ENCODE measurements around the gene PHAX. TPM values are rescaled to one million over a fixed set of nuclear protein-coding genes. Genes with fewer than 3 reads are reported as not detected.
"Not testable (repeated sequence)": the region's sequence is repeated elsewhere in the genome, so short reads cannot be mapped to it uniquely, and the experiment has no call there.

The PHAX gene
- total and polyA plus RNA-seq, 2 donors (not counting 1 experiment from before 2014, with no cell fraction given), result 54.5 to 103 TPM

GRCh38 chr5:126615286-126615685 is 14.5 kb downstream of the PHAX start:
- H3K27ac ChIP-seq (ENCODE audit: insufficient read depth, low read length), result no peak overlapping the region
- H3K9ac ChIP-seq (ENCODE audit: insufficient read depth, low read length), result no peak overlapping the region
- H3K4me2 ChIP-seq (ENCODE audit: extremely low read depth, insufficient read depth, low read length), result no peak overlapping the region
- H3K79me2 ChIP-seq (ENCODE audit: control insufficient read depth, insufficient read depth, low read length), result peaks cover 26% of the 10 kb centered on the region
- H3K4me1 ChIP-seq (ENCODE audit: control insufficient read depth, extremely low read depth, insufficient read depth, low read length), result no peaks in the 10 kb centered on the region
- H2AFZ ChIP-seq (ENCODE audit: low read length), result no peak overlapping the region
- H3K27me3 ChIP-seq (ENCODE audit: control insufficient read depth, insufficient read depth, low read length), result no peaks in the 10 kb centered on the region
- no peaks in the 10 kb centered on the region for H3K9me3 ChIP-seq (ENCODE audit: control insufficient read depth, insufficient read depth, low read depth, low read length)
- H3K4me3 ChIP-seq (replicated peaks in 1 of 4; ENCODE audit: control extremely low read depth in 1 of 4, insufficient read depth in 1 of 4, low read depth in 3 of 4, low read length in 4 of 4), result no peak overlapping the region
- H4K20me1 ChIP-seq (ENCODE audit: control insufficient read depth, extremely low read depth, insufficient read depth, low read length), result no peaks in the 10 kb centered on the region
- no peak for DNase-seq (ENCODE audit: low read depth in 2 of 2)
- peaks cover 9% of the 10 kb centered on the region for H3K36me3 ChIP-seq (ENCODE audit: control insufficient read depth, insufficient read depth, low read length)
- no peak for TF ChIP-seq CTCF (conservative IDR thresholded peaks at IDR 0.05 in 1 of 2, IDR thresholded peaks at IDR 0.05 in 1 of 2; ENCODE audit: low read depth in 1 of 2, low read length in 2 of 2)

GRCh38 chr5:126617603-126618002 is 16.9 kb downstream of the PHAX start:
- H3K4me2 ChIP-seq (ENCODE audit: extremely low read depth, insufficient read depth, low read length); H3K27me3 ChIP-seq (ENCODE audit: control insufficient read depth, insufficient read depth, low read length); H3K36me3 ChIP-seq (ENCODE audit: control insufficient read depth, insufficient read depth, low read length); H3K9ac ChIP-seq (ENCODE audit: insufficient read depth, low read length); H2AFZ ChIP-seq (ENCODE audit: low read length); H3K4me1 ChIP-seq (ENCODE audit: control insufficient read depth, extremely low read depth, insufficient read depth, low read length); H4K20me1 ChIP-seq (ENCODE audit: control insufficient read depth, extremely low read depth, insufficient read depth, low read length); H3K9me3 ChIP-seq (ENCODE audit: control insufficient read depth, insufficient read depth, low read depth, low read length); H3K27ac ChIP-seq (ENCODE audit: insufficient read depth, low read length); DNase-seq (ENCODE audit: low read depth in 2 of 2); H3K4me3 ChIP-seq (replicated peaks in 1 of 4; ENCODE audit: control extremely low read depth in 1 of 4, insufficient read depth in 1 of 4, low read depth in 3 of 4, low read length in 4 of 4): not testable (repeated sequence)
- H3K79me2 ChIP-seq (ENCODE audit: control insufficient read depth, insufficient read depth, low read length), result peaks cover 14% of the 10 kb centered on the region

- H3K9ac ChIP-seq (ENCODE audit: insufficient read depth, low read length), result no peak overlapping the region
- H3K27ac ChIP-seq (ENCODE audit: insufficient read depth, low read length), result no peak overlapping the region
- H3K4me3 ChIP-seq (replicated peaks in 1 of 4; ENCODE audit: control extremely low read depth in 1 of 4, insufficient read depth in 1 of 4, low read depth in 3 of 4, low read length in 4 of 4), result no peak overlapping the region
- TF ChIP-seq EZH2 (IDR thresholded peaks at IDR 0.05; ENCODE audit: low read length, missing control alignments) (no peak), CTCF (conservative IDR thresholded peaks at IDR 0.05 in 1 of 2, IDR thresholded peaks at IDR 0.05 in 1 of 2; ENCODE audit: low read depth in 1 of 2, low read length in 2 of 2) (no peak)
- no peak overlapping the region for H2AFZ ChIP-seq (ENCODE audit: low read length)
- H3K27me3 ChIP-seq (ENCODE audit: control insufficient read depth, insufficient read depth, low read length), result no peaks in the 10 kb centered on the region
- peaks cover 7% of the 10 kb centered on the region for H3K79me2 ChIP-seq (ENCODE audit: control insufficient read depth, insufficient read depth, low read length)
- H4K20me1 ChIP-seq (ENCODE audit: control insufficient read depth, extremely low read depth, insufficient read depth, low read length), result no peaks in the 10 kb centered on the region
- DNase-seq (ENCODE audit: low read depth in 2 of 2), result peak in 1 of 2 donors; percentile 32
- no peak overlapping the region for H3K4me2 ChIP-seq (ENCODE audit: extremely low read depth, insufficient read depth, low read length)
- H3K4me1 ChIP-seq (ENCODE audit: control insufficient read depth, extremely low read depth, insufficient read depth, low read length), result peaks cover 5% of the 10 kb centered on the region
- peaks cover 5% of the 10 kb centered on the region for H3K36me3 ChIP-seq (ENCODE audit: control insufficient read depth, insufficient read depth, low read length)
- H3K9me3 ChIP-seq (ENCODE audit: control insufficient read depth, insufficient read depth, low read depth, low read length), result no peaks in the 10 kb centered on the region
Measured at GRCh38 chr5:126619781-126620180, 19.0 kb downstream of the PHAX start.

All from fibroblast of lung (primary cell).